Measurements from ENCODE around the gene ABCG2.

The ABCG2 gene

DNA sequence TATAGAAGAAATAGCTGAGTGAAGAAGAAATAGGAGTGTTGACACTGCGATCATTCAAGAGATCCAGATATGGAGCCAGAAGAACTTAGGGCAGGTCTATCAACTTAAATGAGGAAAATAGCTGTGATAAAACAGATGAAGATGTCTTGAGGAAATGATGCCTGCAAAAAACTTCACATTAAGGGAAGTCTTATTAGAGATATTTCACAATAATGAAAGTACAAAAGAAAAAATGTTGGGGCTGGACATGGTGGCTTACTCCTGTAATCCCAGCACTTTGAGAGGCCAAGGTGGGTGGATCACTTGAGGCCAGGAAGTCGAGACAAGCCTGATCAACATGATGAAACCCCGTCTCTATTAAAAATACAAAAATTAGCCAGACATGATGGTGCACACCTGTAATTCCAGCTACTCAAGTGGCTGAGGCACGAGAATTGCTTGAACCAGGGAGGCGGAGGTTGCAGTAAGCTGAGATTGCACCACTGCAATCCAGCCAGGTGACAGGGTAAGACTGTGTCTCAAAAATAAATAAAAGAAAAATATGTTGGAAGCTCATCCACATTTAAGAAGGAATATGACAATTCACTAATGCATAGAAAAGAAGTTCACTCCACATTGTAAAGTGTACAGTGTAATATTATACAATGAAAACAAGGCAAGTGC, 94.7 kb downstream of the ABCG2 start:
- DNase-seq (ENCODE audit: low read depth), result no peak

DNA sequence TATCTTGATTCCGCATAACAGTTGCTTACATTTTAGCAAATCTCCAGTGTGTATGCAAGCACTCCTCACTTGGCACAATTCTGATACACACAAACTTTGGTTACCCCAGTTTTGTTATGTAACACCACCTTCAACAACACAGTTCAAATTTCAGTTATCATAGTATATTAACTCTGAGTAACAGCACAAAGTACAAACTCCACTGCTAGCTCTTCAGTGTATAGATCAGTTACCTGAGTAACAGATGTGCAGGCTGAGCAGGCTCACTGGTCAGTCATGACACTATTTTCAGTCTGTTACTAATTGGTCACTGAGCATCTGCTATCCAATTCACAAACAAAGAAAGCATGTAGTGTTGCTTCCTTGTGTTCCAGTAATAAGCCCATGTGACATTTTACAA, 95.6 kb downstream of the ABCG2 start:
- no peak for DNase-seq (ENCODE audit: low read depth)

DNA sequence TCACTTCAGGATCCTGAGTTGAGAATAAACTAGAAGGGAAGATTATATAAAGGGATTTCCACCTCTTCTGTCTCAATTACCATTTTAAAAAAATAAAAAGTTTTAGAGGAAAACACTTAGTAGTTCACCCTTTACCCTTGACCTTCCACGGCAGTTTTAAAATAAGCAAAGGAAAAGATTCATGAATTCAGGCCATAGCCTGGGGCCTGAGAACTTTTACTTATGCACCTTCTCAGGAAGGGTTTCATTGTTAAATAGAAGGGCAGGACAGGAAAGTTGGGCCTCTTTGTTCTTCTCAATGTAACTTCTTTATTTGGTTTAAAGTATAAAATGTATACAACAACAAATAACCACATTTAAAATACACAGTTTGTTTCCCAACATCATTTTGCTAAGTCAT, 96.1 kb downstream of the ABCG2 start:
- DNase-seq (ENCODE audit: low read depth), result no peak

DNA sequence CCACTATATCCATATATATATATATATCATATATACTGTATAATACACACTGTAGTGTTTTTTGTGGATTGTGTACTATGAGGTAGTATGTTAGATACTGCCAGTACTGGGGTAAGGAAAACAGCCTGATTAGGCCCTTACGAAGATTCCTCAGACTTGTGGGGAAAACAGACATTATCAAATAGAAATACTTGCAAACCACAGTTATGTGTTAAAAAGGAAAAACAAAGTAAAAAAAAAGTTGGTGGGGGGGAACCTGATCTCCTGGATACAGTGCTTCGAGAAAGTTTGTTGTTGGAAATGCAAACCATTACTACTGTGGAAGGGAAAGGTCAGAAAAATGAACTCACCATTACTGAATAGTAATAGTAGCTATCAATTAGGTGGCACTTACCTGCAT, 98.0 kb downstream of the ABCG2 start:
- no peak for DNase-seq (ENCODE audit: low read depth)

DNA sequence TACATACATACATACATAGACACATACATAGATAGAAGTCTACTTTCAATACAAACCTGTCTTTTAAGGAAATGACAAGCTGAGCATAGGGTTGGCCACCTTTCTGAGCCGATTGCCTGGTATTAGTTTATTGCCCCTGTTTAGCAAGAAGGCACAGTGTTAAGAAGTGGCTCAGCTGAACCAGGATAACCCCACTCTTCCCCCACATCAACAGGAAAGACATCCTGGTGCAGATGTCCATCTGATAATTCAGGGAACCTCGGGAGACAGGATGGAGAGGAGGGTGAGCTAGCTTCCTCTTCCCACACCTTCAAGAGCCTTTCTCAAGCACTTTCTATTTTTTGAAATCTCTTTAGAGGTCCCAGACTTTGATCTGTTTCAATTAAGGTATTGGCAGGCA, 98.7 kb downstream of the ABCG2 start:
- no peak for DNase-seq (ENCODE audit: low read depth)

DNA sequence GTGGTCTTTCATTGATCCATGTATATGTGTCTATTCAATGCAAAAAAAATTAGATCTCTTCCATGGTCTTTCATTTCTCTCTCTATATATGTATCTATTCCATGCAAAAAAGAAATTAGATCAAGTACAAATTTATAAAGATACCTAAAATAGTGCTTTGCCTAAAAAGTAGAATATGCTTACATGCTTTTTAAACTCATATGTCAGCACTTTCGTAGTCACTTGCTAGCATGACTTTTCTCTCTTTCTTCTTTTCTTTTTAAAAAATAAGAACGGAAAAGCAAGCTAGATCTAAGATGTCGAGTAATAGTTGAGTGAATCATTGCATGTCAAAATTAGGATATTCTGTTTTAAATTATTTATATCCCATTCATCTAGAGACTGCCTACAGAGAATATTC, 100.1 kb downstream of the ABCG2 start:
- DNase-seq (ENCODE audit: low read depth), result no peak

DNA sequence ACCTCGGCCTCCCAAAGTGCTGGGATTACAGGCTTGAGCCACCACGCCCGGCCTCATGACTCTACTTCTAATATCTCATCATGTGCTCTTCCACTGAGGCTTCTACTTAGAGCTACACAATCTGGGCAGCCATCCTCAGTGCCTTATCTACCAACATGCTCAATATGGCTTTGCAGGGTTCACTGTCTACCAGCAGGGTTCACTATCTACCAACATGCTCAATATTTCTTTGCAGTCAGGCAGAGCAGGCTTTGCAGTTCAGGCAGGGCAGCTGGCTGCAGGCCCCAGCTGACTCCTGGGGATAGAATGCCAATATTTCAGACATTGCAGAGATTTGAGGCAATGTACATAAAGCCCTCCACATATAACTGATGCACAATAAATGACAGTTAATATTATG, 103.5 kb downstream of the ABCG2 start:
- DNase-seq (ENCODE audit: low read depth), result no peak

DNA sequence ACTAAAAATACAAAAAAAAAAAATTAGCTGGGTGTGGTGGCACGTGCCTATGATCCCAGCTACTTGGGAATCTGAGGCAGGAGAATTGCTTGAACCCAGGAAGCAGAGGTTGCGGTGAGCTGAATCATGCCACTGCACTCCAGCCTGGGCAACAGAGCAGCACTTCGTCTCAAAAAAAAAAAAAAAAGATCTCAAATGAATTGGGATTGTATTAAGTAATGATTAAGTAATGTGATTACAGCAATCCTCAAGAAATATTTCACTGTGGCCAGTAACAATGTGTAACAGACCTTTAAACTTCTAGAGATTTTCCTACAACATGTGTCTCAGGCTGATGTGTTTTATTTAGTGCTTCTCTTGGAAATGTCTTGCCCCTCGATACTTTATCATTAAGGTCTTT, 104.2 kb downstream of the ABCG2 start:
- no peak for DNase-seq (ENCODE audit: low read depth)

DNA sequence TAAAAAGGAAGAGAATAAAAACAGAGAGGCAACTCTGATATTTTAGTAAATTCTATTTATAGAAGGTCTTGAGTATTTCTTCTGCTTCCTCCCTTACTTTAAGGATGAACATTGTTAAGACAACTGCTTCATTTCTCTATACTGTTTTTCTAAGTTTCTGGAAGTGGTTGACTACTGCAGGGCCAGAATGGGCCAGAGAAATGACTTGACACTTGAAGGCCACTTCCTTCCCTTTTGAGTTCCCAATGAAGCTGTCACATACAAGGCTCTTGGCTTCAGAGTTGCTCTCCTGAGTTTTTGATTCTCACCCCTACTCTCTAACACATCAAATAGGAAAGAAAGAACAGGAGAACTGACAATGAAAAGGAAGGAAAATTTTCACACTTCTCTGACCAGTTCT, 113.4 kb downstream of the ABCG2 start:
- no peak for DNase-seq (ENCODE audit: low read depth)

DNA sequence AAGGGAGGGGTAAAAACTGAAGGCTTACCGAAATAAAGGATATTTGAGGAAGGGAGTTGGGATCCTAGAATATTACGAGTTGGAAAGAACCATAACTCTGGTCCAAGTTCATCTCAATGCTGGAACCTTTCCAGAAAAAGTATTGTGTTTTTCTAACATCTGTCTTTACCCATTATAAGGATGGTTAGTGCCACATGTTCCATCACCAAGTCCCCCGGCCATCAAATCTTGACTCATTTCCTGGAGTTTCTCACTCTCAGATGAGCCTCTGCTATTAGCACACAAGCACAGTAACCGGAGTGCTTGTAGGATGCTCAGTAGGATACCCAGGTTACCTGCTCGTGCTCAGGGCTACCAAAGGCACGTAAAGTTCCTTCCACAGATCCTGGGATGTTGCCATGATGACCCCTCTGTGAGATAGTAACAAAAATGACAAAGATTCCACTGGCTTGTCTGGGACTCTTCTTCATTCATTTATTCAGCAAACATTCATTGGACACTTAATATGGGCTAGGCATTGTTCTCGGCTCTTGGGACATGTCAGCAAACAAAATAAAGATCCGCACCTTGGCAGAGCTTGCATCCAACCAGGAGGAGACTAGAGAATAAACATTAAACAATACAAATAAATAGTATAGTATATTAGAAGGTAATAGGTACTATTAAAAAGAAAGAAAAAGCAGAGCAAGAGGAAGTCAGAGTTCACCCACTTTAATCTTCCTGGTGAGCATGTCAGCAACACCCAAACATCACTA, 114.7 kb downstream of the ABCG2 start:
- DNase-seq (ENCODE audit: low read depth), result no peak

DNA sequence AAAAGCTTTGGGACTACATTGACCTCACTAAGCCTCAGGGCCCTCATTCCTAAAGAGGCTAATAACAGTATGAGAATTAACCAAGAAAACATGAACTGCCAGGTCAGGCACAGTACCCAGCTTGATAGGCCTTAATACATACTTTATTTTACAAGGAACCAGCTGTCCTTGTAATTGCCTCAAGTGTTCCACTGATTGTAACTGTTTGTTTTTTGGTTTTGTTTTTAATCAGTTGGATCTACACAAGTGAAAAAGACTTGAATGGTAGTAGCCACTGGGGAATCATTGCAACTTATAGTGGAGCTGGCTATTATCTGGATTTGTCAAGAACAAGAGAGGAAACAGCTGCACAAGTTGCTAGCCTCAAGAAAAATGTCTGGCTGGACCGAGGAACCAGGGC, 115.4 kb downstream of the ABCG2 start:
- DNase-seq (ENCODE audit: low read depth), result no peak

DNA sequence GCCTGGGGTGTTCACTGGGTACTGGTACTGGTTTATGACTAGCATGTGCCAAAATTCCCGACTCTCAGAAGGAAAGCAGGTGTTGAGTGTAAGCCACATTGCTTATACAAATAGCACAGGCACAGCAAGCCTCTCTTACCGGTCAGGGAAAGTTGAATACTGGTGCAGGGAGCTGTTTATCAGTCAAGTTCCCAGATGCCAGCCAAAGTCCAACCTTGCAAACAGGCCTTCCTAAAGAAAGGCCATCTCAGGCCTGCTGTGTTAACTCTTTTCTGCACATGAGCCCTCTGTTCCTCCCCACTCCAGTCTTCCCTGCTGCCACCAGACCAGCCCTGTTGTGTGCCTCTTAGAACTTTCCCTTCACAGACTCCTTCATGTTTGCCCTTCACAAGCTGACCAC, 116.8 kb downstream of the ABCG2 start:
- DNase-seq (ENCODE audit: low read depth), result no peak

DNA sequence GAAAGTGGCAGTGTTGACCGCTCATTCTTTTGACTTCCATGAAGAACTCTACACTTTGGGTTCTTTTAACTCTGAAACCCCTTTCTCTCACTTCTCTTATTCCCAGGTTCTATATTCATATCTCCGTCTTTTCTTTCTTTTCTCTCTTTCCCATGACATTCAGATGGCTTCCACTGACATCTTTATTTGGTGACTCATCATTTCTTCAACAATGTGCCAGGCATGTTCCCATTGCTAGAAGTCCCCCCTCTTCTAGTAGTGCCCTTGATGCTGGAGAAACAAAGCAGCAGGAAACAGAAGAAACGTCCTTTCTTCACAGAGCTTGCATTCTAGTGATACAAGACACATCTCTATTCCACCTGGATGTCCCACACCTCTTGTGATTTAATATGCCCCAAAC, 117.7 kb downstream of the ABCG2 start:
- DNase-seq (ENCODE audit: low read depth), result no peak
